ENCODE measurements around the gene C16orf96. TPM values are rescaled to one million over a fixed set of nuclear protein-coding genes. Genes with fewer than 3 reads are reported as not detected.

C16orf96 gene
- total RNA-seq, 1 donor from 2014 or later: 0.11 TPM

GRCh38 chr16:4513881-4514280, 42.3 kb upstream of the C16orf96 start:
- Histone ChIP-seq H2AFZ (replicated peaks) (no peak overlapping the region), H4K20me1 (ENCODE audit: low read depth) (peaks cover 27% of the 10 kb centered on the region), H3K9me3 (ENCODE audit: low read depth) (no peaks in the 10 kb centered on the region), H3K79me2 (ENCODE audit: low read depth) (peaks cover 24% of the 10 kb centered on the region), H3F3A (ENCODE audit: low read depth) (peaks cover 17% of the 10 kb centered on the region), H3K27ac (no peak overlapping the region), H3K36me3 (no peaks in the 10 kb centered on the region), H3K4me1 (no peaks in the 10 kb centered on the region), H3K4me3 (no peak overlapping the region), H3K27me3 (no peaks in the 10 kb centered on the region), H3K4me2 (no peak overlapping the region), H3K9ac (peak overlapping the region; percentile 37)
- peaks cover 9% of the 10 kb centered on the region for H3K36me3 Mint-ChIP-seq
- peaks cover 2% of the 10 kb centered on the region for H3K27me3 Mint-ChIP-seq (ENCODE audit: insufficient read depth, low read depth)
- H3K9me3 Mint-ChIP-seq: no peaks in the 10 kb centered on the region
- no peak overlapping the region for H3K4me3 Mint-ChIP-seq
- no peak overlapping the region for H3K27ac Mint-ChIP-seq
- peaks cover 11% of the 10 kb centered on the region for H3K4me1 Mint-ChIP-seq
- DNase-seq (ENCODE audit: low spot score): no peak
- TF ChIP-seq EZH2phosphoT487 (IDR thresholded peaks at IDR 0.05) (no peak), CTCF (IDR thresholded peaks at IDR 0.05) (no peak), EZH2 (IDR thresholded peaks at IDR 0.05) (no peak)

GRCh38 chr16:4514606-4515005, 41.5 kb upstream of the C16orf96 start:
- H3K9me3 Mint-ChIP-seq: no peaks in the 10 kb centered on the region
- no peak for DNase-seq (ENCODE audit: low spot score)
- Histone ChIP-seq H3F3A (ENCODE audit: low read depth) (peaks cover 17% of the 10 kb centered on the region), H3K4me3 (no peak overlapping the region), H3K79me2 (ENCODE audit: low read depth) (peaks cover 24% of the 10 kb centered on the region), H3K27me3 (no peaks in the 10 kb centered on the region), H3K4me2 (no peak overlapping the region), H3K9ac (peak overlapping the region; percentile 37), H4K20me1 (ENCODE audit: low read depth) (peaks cover 27% of the 10 kb centered on the region), H3K36me3 (no peaks in the 10 kb centered on the region), H2AFZ (replicated peaks) (no peak overlapping the region), H3K4me1 (no peaks in the 10 kb centered on the region), H3K27ac (no peak overlapping the region), H3K9me3 (ENCODE audit: low read depth) (no peaks in the 10 kb centered on the region)
- no peak for TF ChIP-seq CTCF (IDR thresholded peaks at IDR 0.05)
- no peak for TF ChIP-seq EZH2phosphoT487 (IDR thresholded peaks at IDR 0.05)
- no peak for TF ChIP-seq EZH2 (IDR thresholded peaks at IDR 0.05)
- peaks cover 2% of the 10 kb centered on the region for H3K27me3 Mint-ChIP-seq (ENCODE audit: insufficient read depth, low read depth)
- H3K27ac Mint-ChIP-seq: peak overlapping the region; percentile 60
- H3K36me3 Mint-ChIP-seq: peaks cover 9% of the 10 kb centered on the region
- no peak overlapping the region for H3K4me3 Mint-ChIP-seq
- peaks cover 11% of the 10 kb centered on the region for H3K4me1 Mint-ChIP-seq

- no peak overlapping the region for H3K4me3 Mint-ChIP-seq
- TF ChIP-seq CTCF (IDR thresholded peaks at IDR 0.05) (no peak), EZH2phosphoT487 (IDR thresholded peaks at IDR 0.05) (no peak), EZH2 (IDR thresholded peaks at IDR 0.05) (no peak)
- Histone ChIP-seq H3K4me2 (no peak overlapping the region), H3K36me3 (no peaks in the 10 kb centered on the region), H3K9ac (no peak overlapping the region), H3F3A (ENCODE audit: low read depth) (peaks cover 17% of the 10 kb centered on the region), H4K20me1 (ENCODE audit: low read depth) (peaks cover 27% of the 10 kb centered on the region), H3K9me3 (ENCODE audit: low read depth) (no peaks in the 10 kb centered on the region), H3K27ac (no peak overlapping the region), H3K4me3 (no peak overlapping the region), H3K79me2 (ENCODE audit: low read depth) (peaks cover 24% of the 10 kb centered on the region), H3K27me3 (no peaks in the 10 kb centered on the region), H3K4me1 (no peaks in the 10 kb centered on the region), H2AFZ (replicated peaks) (no peak overlapping the region)
- no peaks in the 10 kb centered on the region for H3K27me3 Mint-ChIP-seq (ENCODE audit: insufficient read depth, low read depth)
- DNase-seq (ENCODE audit: low spot score): no peak
- H3K9me3 Mint-ChIP-seq: no peaks in the 10 kb centered on the region
- H3K36me3 Mint-ChIP-seq: peaks cover 7% of the 10 kb centered on the region
- peaks cover 13% of the 10 kb centered on the region for H3K4me1 Mint-ChIP-seq
- no peak overlapping the region for H3K27ac Mint-ChIP-seq
Observed at GRCh38 chr16:4515611-4516233, 40.4 kb upstream of the C16orf96 start.
